Endodermal cell (in vitro differentiated cells): ENCODE data around the gene GRK4. TPM values are rescaled to one million over a fixed set of nuclear protein-coding genes. Genes with fewer than 3 reads are reported as not detected.

ENCODE experiments used
- DNase-seq: peaks from one replicate; pipeline ENCODE4 v3.0.0-alpha.2; 2017
- H3K27ac ChIP-seq: 2 replicates; pipeline ENCODE4 v1.5.1; 2013; ENCODE audit warnings: mild to moderate bottlenecking, low read depth, low read length, moderate library complexity
- H3K27me3 ChIP-seq: 2 replicates; pipeline ENCODE4 v1.6.1; 2013; ENCODE audit warnings: mild to moderate bottlenecking, low read length, moderate library complexity; ENCODE audit not compliant: insufficient read depth, control insufficient read depth, poor library complexity, severe bottlenecking
- H3K36me3 ChIP-seq: 2 replicates; pipeline ENCODE4 v1.7.0; 2013; ENCODE audit warnings: mild to moderate bottlenecking, low read length, moderate library complexity; ENCODE audit not compliant: control insufficient read depth, insufficient read depth
- H3K4me1 ChIP-seq: one replicate; pipeline ENCODE4 v1.7.0; 2013; ENCODE audit warnings: low read length; ENCODE audit not compliant: control insufficient read depth, insufficient read depth
- H3K4me3 ChIP-seq: 2 replicates; pipeline ENCODE4 v1.5.1; 2013; ENCODE audit warnings: mild to moderate bottlenecking, low read length, moderate library complexity
- H3K9ac ChIP-seq: 2 replicates; pipeline ENCODE4 v1.6.1; 2013; ENCODE audit warnings: mild to moderate bottlenecking, low read length, moderate library complexity; ENCODE audit not compliant: poor library complexity, severe bottlenecking; ENCODE audit errors: extremely low read depth
- H3K9me3 ChIP-seq: 2 replicates; pipeline ENCODE4 v1.6.1; 2013; ENCODE audit warnings: mild to moderate bottlenecking, low read length, moderate library complexity; ENCODE audit not compliant: control insufficient read depth
- H3K27ac Mint-ChIP-seq: 2 replicates; pipeline ENCODE4 v1.8.0; 2020; ENCODE audit warnings: mixed read lengths
- H3K27me3 Mint-ChIP-seq: 2 replicates; pipeline ENCODE4 v1.8.0; 2021; ENCODE audit warnings: mild to moderate bottlenecking, mixed read lengths; ENCODE audit not compliant: insufficient read depth
- H3K36me3 Mint-ChIP-seq: 2 replicates; pipeline ENCODE4 v1.8.0; 2020; ENCODE audit warnings: low read depth, mixed read lengths
- H3K4me1 Mint-ChIP-seq: 2 replicates; pipeline ENCODE4 v1.8.0; 2020; ENCODE audit warnings: mixed read lengths
- H3K4me3 Mint-ChIP-seq: 2 replicates; pipeline ENCODE4 v1.8.0; 2020; ENCODE audit warnings: mild to moderate bottlenecking, moderate library complexity, mixed read lengths
- H3K9me3 Mint-ChIP-seq: 2 replicates; pipeline ENCODE4 v1.8.0; 2020; ENCODE audit warnings: mild to moderate bottlenecking, mixed read lengths
- WGBS, 2 experiments: methylation state at CpG; one replicate each; pipeline versions ENCODE4 v1.1.5 to v1.1.7; 2013; ENCODE audit warnings: missing lambda C conversion rate in 2 of 2, mixed read lengths in 1 of 2; ENCODE audit not compliant: insufficient coverage in 1 of 2, insufficient read length in 1 of 2; 5-methylcytosine and 5-hydroxymethylcytosine counted together
- total RNA-seq, 2 donors: library from RNA; stranded (reverse); fragmentation: NEBNext Ultra II Directional in 1 of 2; extraction: Animal tissue kit (Norgen Biotek cat#: 25700) in 1 of 2; gene quantifications; 2 replicates in 1 of 2; 3 replicates in 1 of 2; pipeline ENCODE4 v1.2.1, GENCODE V29; 2021
- TF ChIP-seq, protein P1 (sequence below): fragments of 200-600 bp; sonication (generic); conservative IDR thresholded peaks from 2 replicates; pipeline ENCODE4 v1.5.0; 2021; ENCODE audit warnings: antibody characterized with exemption, mild to moderate bottlenecking

GRK4 gene
- total RNA-seq, 2 donors from 2014 or later, result 2.8 to 4.2 TPM

GRCh38 chr4:3019145-3019846 is 55.9 kb downstream of the GRK4 start:
- H3K27ac ChIP-seq, result no peak overlapping the region
- no peaks in the 10 kb centered on the region for H3K27me3 ChIP-seq
- H3K36me3 ChIP-seq, result no peaks in the 10 kb centered on the region
- no peaks in the 10 kb centered on the region for H3K9me3 ChIP-seq
- no peak overlapping the region for H3K4me3 ChIP-seq
- Mint-ChIP-seq H3K4me3 (no peak overlapping the region), H3K9me3 (peaks cover 8% of the 10 kb centered on the region), H3K27me3 (peaks cover 1% of the 10 kb centered on the region), H3K4me1 (peaks cover 4% of the 10 kb centered on the region), H3K36me3 (no peaks in the 10 kb centered on the region), H3K27ac (no peak overlapping the region)
- TF ChIP-seq, protein P1, sequence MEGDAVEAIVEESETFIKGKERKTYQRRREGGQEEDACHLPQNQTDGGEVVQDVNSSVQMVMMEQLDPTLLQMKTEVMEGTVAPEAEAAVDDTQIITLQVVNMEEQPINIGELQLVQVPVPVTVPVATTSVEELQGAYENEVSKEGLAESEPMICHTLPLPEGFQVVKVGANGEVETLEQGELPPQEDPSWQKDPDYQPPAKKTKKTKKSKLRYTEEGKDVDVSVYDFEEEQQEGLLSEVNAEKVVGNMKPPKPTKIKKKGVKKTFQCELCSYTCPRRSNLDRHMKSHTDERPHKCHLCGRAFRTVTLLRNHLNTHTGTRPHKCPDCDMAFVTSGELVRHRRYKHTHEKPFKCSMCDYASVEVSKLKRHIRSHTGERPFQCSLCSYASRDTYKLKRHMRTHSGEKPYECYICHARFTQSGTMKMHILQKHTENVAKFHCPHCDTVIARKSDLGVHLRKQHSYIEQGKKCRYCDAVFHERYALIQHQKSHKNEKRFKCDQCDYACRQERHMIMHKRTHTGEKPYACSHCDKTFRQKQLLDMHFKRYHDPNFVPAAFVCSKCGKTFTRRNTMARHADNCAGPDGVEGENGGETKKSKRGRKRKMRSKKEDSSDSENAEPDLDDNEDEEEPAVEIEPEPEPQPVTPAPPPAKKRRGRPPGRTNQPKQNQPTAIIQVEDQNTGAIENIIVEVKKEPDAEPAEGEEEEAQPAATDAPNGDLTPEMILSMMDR, result no peak
- no peak for DNase-seq
- no peaks in the 10 kb centered on the region for H3K4me1 ChIP-seq
- WGBS, 2 experiments, result 90 to 92% methylated on average over 11 to 13 of the region's 13 CpGs
- H3K9ac ChIP-seq, result no peak overlapping the region

DNA sequence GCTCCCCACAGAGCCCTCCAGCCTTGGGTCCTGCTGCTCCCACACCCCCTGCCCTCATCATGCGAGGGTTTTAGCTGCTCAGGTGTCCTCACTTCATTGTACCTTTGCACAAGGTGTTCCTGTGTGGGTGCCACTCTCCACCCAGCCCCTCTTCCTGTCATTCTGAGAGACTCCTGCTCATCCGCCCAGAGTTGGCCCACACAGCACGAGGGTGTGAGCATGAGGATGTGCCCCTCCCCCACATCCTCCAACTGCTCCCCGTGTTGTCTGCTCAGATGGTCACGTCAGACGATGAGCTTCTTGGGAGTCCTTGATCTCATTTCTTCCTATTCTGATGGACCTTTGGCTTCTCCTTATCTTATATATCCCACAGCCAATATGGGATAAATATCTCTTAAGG is 57.8 kb downstream of the GRK4 start:
- Mint-ChIP-seq H3K27ac (no peak overlapping the region), H3K9me3 (peaks cover 8% of the 10 kb centered on the region), H3K36me3 (no peaks in the 10 kb centered on the region), H3K4me1 (no peaks in the 10 kb centered on the region), H3K4me3 (no peak overlapping the region), H3K27me3 (peaks cover 1% of the 10 kb centered on the region)
- TF ChIP-seq, protein P1, result no peak
- WGBS, 2 experiments, result 88 to 93% methylated on average over 3 to 6 of the region's 6 CpGs
- Histone ChIP-seq H3K9ac (no peak overlapping the region), H3K27me3 (no peaks in the 10 kb centered on the region), H3K4me3 (no peak overlapping the region), H3K4me1 (no peaks in the 10 kb centered on the region), H3K27ac (no peak overlapping the region), H3K9me3 (no peaks in the 10 kb centered on the region), H3K36me3 (no peaks in the 10 kb centered on the region)
- no peak for DNase-seq

DNA sequence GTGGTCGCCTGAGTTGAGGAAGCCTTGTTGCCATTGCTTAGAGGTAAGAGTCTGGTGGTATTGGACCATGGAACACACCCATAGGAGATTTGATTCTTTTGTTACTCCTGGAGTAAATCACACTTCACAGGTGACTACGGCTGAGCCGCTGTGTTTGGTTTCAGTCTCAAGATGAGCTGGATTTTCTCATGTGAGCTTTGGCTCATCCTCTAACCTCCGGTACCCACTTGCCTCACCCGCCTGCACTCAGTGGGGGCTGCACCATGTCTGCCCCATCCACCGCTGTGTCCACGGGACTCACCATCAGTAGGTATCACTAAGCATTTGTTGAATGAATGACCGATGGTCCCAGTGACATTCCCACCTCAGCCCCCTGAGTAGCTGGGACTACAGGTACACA is 58.3 kb downstream of the GRK4 start:
- H3K27ac ChIP-seq, result no peak overlapping the region
- no peaks in the 10 kb centered on the region for H3K27me3 ChIP-seq
- no peaks in the 10 kb centered on the region for H3K4me1 ChIP-seq
- H3K27me3 Mint-ChIP-seq, result peaks cover 1% of the 10 kb centered on the region
- H3K4me3 ChIP-seq, result no peak overlapping the region
- no peak overlapping the region for H3K27ac Mint-ChIP-seq
- TF ChIP-seq, protein P1, result no peak
- H3K9me3 ChIP-seq, result no peaks in the 10 kb centered on the region
- H3K4me3 Mint-ChIP-seq, result no peak overlapping the region
- no peaks in the 10 kb centered on the region for H3K36me3 ChIP-seq
- H3K9me3 Mint-ChIP-seq, result peaks cover 8% of the 10 kb centered on the region
- H3K36me3 Mint-ChIP-seq, result no peaks in the 10 kb centered on the region
- WGBS, 2 experiments, result 92 to 98% methylated on average over 8 of the region's 8 CpGs
- no peak overlapping the region for H3K9ac ChIP-seq
- DNase-seq, result no peak
- H3K4me1 Mint-ChIP-seq, result no peaks in the 10 kb centered on the region
